K562 (cell line): ENCODE results near the gene DESI1. TPM values are rescaled to one million over a fixed set of nuclear protein-coding genes. Genes with fewer than 3 reads are reported as not detected.

Experiments
- ZNF609 ChIP-seq: sonication (generic); formaldehyde crosslinking; IDR thresholded peaks from 2 replicates; pipeline ENCODE4 v1.8.1; 2023; ENCODE audit warnings: missing genetic modification reagents, mild to moderate bottlenecking, borderline replicate concordance
- polyA plus RNA-seq, 8 experiments: library from polyadenylated mRNA; depleted of rRNA in 4 of 8; stranded (reverse) in 5 of 8; unstranded in 3 of 8; fragments of >200 nt; fragmentation: Nextera tagmentation in 2 of 8; fragmentation: Illumina TruSeq in 1 of 8; extraction: Ambion mirVana in 2 of 8; extraction: Trizol in 1 of 8; gene quantifications; 2 replicates each; pipeline versions ENCODE4 v1.2.1 to v1.2.3, GENCODE V29; 2011 to 2014; ENCODE audit warnings: inconsistent platforms in 1 of 8, missing spikeins in 1 of 8
- total RNA-seq, 7 experiments: library from RNA; depleted of rRNA in 6 of 7; stranded (reverse); fragments of >200 nt in 6 of 7; fragmentation: Illumina TruSeq in 2 of 7; extraction: Trizol in 2 of 7; gene quantifications; 2 replicates each; pipeline versions ENCODE4 v1.2.1 to v1.2.3, GENCODE V29; 2011 to 2021; ENCODE audit warnings: low replicate concordance in 1 of 7
- TF ChIP-seq, protein P1 (sequence below): fragments of 450-650 bp; IDR thresholded peaks from 2 replicates; pipeline ENCODE4 v1.6.1; 2016; ENCODE audit warnings: borderline replicate concordance

Gene DESI1
- total and polyA plus RNA-seq, 9 of the 15 experiments (the other 6 are each of a cell fraction or from before 2014, with no cell fraction given) = 7.2 to 45.9 (median 29.8) TPM

DNA sequence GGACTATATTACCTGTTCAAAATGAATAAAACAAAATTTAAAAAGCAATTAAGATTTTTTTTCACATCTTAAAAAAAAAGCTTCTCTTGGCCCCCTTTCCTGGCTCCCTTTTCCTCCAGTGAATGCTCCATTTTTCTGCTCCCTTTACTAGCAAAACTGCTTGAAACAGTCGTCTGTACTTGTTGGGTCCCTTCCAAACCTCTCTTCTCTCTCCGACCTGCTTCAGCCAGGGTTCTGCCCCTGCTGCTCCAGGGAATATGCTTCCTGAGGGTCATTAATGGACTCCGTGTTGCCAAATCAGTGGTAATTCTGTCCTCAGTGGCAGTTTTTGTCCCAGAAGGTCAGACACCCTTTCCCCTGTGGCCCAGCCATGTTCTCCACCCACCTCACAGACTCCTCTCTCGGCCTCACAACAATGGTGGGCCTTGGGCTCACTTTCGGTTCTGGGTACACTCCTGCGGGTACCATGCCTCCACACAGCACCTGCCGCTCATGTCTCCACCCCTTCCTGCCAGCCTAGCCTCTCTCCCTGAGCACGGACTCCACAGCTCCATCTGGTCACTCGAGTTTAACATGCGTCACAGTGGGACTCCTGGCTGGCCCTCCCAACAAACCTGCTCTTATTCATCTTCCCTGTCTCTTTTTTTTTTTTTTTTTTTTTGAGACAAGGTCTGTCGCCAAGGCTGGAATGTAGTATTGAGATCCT is 68.8 kb downstream of the DESI1 start (continued):
- TF ChIP-seq ZNF609 = no peak
- TF ChIP-seq, protein P1, sequence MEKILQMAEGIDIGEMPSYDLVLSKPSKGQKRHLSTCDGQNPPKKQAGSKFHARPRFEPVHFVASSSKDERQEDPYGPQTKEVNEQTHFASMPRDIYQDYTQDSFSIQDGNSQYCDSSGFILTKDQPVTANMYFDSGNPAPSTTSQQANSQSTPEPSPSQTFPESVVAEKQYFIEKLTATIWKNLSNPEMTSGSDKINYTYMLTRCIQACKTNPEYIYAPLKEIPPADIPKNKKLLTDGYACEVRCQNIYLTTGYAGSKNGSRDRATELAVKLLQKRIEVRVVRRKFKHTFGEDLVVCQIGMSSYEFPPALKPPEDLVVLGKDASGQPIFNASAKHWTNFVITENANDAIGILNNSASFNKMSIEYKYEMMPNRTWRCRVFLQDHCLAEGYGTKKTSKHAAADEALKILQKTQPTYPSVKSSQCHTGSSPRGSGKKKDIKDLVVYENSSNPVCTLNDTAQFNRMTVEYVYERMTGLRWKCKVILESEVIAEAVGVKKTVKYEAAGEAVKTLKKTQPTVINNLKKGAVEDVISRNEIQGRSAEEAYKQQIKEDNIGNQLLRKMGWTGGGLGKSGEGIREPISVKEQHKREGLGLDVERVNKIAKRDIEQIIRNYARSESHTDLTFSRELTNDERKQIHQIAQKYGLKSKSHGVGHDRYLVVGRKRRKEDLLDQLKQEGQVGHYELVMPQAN = no peak
- TF ChIP-seq, all 486 proteins: peak for 0
